Midbrain (tissue), 1 donor: Measurements from ENCODE around the gene RXRB.

ENCODE experiments used
- DNase-seq: peaks from one replicate; lab custom pipeline; 2025; lab: John Stamatoyannopoulos, UW

Gene RXRB

DNA sequence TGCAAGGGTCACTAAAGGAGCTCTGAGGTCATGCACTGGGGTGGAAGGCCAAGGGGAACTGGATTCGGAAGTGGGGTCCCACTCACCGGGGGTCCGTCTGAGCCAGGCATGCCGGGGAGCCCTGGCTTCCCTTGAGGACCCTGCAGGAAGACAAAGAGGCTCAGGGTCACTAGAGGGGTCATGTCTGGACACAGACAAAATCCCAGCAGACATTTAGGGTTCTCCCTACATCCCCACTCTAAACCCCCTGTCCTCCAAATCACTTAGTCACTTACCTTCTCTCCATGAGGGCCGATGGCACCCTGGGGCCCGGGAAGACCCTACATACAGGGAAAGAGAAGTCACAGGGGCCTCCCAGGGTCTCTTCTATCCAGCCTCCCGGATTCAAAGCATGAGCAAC lies 23.6 kb downstream of the RXRB start:
- no peak for DNase-seq

DNA sequence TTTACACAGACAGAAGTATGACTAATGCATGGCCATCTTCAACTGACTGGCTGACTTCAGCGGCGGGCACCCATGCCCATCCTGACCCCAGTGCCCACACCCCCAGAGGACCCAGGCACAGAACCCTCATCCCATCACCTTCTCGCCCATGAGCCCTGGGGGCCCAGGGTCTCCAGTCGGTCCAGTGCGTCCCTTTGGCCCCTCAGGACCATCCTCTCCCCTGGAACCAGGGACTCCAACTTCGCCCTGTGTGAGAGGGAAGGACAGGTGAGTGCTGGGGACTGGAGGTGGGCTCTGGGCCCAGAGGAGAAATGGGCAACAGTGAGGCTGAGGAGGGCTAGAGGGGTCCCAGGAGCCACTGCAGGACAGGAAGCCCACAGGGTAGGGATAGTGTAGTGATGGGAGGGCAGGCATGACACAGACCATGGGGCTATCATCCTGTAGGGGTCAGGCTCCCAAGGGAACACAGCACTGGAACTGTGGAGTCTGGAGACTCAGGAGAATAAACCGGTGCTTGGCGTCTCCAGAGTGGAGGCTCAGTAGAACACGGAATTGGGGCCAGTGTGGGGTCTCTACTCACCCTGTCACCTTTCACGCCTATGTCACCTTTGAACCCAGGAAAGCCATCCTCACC lies 24.9 kb downstream of the RXRB start:
- no peak for DNase-seq

DNA sequence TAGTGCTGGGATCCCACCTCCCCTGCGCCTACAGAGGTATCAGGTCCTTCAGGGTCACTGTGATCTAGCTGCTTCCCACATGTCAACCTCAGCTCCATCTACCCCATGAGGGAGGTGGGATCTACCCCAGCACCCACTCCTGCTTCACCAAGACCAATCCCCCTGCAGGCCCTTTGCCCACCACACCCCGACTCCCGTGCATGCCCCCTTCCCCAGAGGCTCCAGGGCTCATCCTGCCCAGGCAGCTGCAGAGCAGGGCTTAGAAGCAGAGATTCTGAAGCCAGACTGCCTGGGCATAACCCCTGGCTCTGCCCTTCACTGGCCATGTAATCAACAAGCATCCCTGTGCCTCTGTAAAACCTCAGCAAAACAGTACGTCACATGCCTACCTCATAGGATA lies 25.7 kb downstream of the RXRB start:
- no peak for DNase-seq

DNA sequence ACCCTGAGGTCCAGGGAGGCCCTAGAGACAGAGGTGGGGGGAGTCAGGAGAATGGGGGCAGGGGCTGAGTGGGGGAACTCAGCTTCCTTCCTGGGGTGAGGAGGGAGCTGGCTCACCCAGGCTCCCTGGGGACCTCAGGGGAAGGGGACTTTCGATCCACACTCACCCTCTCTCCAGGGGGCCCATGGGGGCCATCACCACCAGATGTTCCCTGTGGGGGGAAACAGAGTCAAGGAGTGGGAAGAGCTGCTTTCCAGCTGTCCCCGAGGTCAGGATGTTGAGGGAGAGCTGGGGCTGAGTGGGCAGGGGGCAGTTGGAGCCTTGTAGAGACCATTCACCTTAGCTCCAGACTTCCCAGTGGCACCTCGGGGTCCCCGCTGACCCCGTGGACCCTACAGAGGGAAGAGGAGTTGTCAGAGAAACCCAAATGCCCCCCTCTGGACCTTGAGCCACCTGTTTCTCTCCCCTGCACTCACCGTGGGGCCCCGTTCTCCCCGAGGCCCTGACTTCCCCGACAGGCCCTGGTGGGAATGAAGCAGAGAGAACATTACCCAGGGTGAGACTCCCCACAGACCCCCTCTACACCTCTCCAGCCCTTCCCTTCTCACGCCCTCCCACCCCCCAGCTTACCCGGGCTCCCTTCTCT lies 26.8 kb downstream of the RXRB start:
- DNase-seq, result no peak

GRCh38 chr6:33172688-33173534 lies 27.6 kb downstream of the RXRB start:
- DNase-seq, result no peak

DNA sequence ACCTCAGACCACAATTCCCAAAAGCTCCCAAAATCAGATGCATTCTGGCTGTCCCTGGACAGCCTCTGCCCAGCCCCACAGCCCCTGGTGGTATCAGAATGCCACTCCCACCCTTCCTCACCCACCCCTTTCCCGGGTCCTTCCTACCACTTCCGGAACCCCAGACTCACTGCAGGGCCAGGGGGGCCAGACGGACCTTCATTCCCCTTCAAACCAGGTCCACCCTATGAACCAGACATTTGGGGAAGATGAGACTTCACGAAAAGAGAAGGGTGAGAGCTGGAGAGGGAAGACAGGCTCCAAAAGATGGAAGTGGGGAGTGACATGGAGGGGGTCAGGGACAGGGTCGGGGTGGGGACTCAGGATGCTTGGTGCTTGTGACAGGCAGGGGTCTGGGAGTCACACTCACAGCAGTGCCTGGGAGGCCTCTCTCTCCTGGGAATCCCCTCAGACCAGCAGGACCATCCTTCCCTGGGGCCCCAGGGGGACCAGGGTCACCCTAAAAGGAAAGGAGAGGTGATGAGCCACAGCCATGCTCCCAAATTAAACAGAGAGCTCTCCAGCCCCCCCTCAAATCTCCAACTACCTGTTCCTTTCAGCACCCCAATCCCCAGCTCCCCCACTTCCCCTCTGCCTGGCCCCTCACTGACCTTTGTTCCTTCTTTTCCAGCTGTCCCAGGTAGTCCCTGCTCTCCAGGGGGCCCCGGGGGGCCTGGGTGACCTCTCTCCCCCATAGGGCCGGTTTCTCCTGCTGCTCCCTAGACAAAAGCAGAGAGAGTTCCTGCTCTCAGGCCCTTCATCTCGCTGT lies 28.4 kb downstream of the RXRB start:
- DNase-seq, result no peak

GRCh38 chr6:33171016-33171879 lies 29.2 kb downstream of the RXRB start:
- DNase-seq, result no peak

GRCh38 chr6:33170176-33171015 lies 30.1 kb downstream of the RXRB start:
- DNase-seq, result no peak

GRCh38 chr6:33169291-33170175 lies 30.9 kb downstream of the RXRB start:
- DNase-seq, result no peak

GRCh38 chr6:33168639-33169038 lies 31.8 kb downstream of the RXRB start:
- DNase-seq, result no peak

- no peak for DNase-seq
Observed at GRCh38 chr6:33168284-33168601, 32.2 kb downstream of the RXRB start.

- DNase-seq, result no peak
Observed at GRCh38 chr6:33167374-33168283, 32.8 kb downstream of the RXRB start.

DNA sequence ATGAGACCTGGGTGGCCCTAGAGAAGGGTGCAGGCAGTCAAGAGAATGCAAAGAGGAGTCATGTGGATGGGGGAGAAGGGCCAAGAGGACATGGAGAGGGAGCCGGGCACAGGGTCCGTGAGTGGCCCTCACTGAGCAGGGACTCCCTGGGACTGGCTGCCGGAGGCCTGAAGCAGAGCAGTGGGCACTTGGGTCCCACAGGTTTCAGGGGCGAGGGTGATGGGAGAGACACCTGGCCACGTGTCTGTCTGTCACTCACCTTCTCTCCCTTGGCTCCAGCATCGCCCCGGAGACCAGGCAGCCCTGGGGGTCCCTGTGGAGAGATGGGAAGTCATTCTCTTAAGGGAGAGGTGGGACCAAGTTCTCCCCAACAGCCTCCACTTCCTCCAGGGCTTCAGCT lies 33.7 kb downstream of the RXRB start:
- no peak for DNase-seq

- DNase-seq, result no peak
Observed at GRCh38 chr6:33166363-33166762, 34.1 kb downstream of the RXRB start.

DNA sequence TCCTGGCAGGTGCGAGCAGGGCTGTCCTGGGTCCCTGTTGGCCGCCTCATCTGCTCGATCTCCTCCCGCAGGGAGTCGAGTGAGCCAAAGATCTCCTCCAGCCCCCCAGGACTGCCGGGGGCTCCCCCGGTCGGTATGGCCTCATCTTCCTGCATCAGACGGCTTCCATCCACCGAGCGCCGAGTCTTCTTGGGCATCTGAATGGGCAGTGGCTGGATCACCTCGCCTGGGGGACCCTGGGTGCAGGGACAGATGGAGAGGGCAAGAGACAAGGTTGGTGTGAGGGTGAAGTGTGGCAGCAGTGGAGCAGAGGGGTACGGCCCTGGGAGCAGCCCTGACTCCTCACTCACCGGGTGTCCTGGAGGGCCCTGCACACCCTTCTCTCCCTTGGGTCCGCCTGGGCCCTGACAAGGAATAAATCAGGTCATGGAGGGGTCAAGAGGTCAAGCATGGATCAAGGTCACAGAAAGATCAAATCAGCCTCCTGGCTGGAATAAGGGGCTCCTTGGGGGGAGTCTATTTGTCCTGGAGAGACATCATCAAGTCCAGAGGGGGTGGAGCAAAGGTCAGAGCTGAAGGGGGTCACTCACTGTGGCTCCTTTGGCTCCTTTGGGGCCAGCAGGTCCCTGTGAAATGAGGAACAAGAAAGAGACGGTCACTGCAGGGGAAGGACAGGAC lies 34.7 kb downstream of the RXRB start:
- DNase-seq, result no peak

DNA sequence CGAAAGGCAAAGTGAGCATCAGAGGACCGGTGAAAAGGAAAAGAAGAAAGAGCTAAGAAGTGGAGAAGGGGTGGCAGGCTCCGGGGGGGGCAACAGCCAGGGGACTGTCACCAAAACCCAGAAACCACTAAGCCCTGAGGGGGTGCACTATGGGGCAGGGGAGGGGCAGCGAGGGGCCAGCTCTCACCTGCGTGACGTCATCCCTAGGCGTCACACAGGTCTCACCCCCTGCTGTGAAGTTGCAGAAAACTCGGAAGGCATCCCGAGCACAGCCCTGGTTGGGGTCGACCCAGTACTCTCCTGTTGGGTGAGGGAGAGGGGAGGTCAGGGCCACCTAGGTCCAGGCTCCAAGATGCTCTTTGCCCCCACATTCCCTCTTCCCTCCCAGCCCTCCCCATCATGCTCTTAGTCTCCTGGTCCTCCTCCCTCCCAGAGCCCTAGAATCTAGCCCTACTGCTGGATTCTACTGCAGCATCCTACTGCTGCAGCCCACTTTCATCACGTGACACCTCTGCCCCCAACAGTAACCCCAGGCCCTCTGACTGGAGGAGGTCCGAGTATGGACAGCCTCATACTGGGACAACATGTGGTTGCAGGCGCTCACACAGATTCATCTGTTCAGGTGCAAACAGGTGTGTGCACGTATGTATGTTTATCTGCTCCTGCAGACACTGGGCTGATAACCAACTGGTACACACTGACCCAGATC lies 35.6 kb downstream of the RXRB start:
- DNase-seq, result no peak

- DNase-seq, result no peak
Observed at GRCh38 chr6:33164176-33164575, 36.3 kb downstream of the RXRB start.
